GM13976 (cell line): ENCODE results near the gene RAPGEF2.

Experiments used
- DNase-seq: peaks from one replicate; pipeline ENCODE4 v3.0.0; 2012; ENCODE audit warnings: low spot score
- in situ Hi-C: fragments of 300-500 bp; cut with MboI; formaldehyde crosslinking; loops from one replicate; pipeline ENCODE4 v1.12.0; 2022; ENCODE audit warnings: low sequenced_read_pairs, mixed read lengths, inconsistent platforms; ENCODE audit not compliant: unreplicated experiment
- TF ChIP-seq, protein P1 (sequence below): IDR thresholded peaks from 2 replicates; pipeline ENCODE4 v1.5.1; 2012; ENCODE audit warnings: borderline replicate concordance, mild to moderate bottlenecking; ENCODE audit not compliant: insufficient read depth; ENCODE audit errors: extremely low read depth, missing control alignments, control extremely low read depth

RAPGEF2 gene

DNA sequence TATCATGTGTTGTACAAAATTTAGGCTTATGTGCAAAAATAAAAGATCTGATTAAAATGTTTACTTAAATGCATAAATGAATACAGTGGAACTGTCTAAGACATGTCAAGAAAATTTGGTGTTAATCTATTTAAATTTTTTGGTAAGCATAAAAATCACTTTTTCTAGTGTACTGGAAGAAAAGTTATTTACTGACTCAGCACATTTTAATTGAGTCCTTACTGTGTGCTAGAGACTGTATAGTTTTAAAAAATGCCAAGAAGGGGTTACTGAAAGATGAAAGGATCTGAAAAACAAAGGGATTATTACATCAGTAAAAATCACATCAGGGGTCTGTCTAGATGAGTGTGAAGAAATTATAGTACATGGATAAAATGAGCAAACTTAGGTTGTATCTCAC, 60.6 kb downstream of the RAPGEF2 start:
- TF ChIP-seq, protein P1, sequence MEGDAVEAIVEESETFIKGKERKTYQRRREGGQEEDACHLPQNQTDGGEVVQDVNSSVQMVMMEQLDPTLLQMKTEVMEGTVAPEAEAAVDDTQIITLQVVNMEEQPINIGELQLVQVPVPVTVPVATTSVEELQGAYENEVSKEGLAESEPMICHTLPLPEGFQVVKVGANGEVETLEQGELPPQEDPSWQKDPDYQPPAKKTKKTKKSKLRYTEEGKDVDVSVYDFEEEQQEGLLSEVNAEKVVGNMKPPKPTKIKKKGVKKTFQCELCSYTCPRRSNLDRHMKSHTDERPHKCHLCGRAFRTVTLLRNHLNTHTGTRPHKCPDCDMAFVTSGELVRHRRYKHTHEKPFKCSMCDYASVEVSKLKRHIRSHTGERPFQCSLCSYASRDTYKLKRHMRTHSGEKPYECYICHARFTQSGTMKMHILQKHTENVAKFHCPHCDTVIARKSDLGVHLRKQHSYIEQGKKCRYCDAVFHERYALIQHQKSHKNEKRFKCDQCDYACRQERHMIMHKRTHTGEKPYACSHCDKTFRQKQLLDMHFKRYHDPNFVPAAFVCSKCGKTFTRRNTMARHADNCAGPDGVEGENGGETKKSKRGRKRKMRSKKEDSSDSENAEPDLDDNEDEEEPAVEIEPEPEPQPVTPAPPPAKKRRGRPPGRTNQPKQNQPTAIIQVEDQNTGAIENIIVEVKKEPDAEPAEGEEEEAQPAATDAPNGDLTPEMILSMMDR, result no peak
- no peak for DNase-seq
- in situ Hi-C loops, result no loop called here

DNA sequence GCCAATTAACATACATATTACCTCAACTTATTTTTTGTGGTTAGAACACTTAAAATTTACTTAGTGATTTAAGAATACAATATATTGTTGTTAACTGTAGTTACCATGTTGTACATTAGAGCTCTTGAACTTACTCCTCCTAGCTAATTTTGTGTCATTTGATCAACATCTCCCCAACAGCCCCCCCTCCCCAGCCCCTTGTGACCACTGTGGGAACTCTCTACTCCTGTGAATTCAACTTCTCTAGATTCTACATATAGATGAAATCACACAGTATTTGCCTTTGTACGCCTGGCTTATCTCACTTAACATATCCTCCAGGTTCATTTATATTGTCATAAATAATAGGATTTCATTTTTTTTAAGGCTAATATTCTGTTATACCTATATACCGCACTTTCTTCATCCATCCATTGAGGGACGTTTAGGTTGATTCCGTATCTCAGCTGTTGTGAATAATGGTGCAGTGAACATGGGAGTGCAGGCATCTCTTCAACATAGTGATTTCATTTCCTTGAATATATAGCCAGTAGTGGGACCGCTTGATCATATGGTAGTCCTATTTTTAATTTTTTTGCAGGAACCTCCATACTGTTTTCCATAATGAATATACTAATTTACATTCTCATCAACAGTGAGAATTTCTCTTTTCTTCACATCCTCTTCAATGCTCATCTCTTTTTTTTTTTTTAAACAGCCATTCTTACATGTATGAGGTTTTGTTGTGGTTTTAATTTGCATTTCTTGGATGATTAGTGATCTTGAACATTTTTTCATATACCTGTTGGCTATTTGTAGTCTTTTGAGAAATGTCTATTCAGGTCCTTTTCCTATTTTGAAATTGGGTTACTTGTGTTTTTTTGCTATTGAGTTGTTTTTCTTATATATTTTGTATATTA, 66.8 kb downstream of the RAPGEF2 start:
- in situ Hi-C loops, result no loop called here
- TF ChIP-seq, protein P1, result no peak
- no peak for DNase-seq

DNA sequence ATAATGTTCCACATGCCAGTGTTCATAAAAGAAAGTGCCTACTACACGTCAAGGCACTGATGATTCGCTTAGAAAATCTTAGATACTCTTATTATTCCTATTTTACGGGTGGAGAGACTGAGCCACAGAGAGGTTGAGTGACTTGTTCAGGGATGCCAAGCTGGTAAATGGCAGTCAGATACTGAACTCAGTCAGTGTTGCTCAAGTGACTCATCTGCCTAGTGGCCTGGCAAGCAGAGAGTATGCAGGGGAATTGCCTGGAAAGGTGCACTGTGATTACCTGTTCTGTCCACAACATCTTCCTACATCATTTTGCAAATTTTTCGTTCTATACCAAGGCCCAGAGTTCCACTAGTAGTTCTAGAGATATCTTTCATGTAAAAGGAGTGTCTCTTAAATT, 68.4 kb downstream of the RAPGEF2 start:
- TF ChIP-seq, protein P1, result no peak
- no peak for DNase-seq
- in situ Hi-C loops, result no loop called here

DNA sequence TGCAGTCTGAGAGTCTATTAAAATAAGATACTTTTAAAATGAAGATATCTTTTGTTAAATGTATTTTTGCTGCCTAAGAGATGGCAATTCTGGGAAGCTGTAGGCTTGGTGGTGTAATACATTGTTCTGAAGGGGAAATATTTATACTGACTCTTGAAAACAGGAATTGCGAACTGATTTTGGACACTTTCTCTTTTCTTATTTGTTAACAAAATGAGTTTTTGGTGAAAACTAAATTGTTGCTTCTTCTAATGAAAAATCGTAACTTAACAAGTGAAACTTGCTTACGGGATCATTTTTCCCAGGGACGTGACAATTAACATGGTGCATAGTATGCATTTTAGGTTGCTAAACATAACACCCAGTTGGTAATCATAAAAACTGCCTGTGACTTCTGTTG, 71.0 kb downstream of the RAPGEF2 start:
- no peak for DNase-seq
- in situ Hi-C loops, result no loop called here
- TF ChIP-seq, protein P1, result no peak

DNA sequence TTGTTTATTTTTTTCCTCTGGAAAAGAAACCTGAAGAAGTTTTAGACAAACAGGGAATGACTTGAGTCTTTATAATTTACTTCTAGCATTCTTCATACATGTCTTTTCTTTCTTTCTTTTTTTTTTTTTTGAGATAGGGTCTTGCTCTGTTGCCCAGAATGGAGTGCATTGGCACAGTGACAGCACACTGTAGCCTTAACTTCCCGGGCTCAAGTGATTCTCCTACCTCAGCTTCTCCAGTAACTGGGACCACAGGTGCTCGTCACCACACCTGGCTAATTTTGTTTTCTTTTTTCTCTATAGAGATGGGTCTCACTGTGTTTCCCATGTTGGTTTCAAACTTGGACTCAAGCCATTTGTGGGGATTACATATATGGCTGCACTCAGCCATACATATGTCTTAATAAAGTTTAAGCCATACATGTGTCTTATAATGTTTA, 71.8 kb downstream of the RAPGEF2 start:
- DNase-seq, result no peak
- in situ Hi-C loops, result loop anchor here (5.0 to 25.0 kb wide), 2 partner anchors 317 to 437 kb away; no protein-coding TSS in a partner anchor
- TF ChIP-seq, protein P1, result no peak

DNA sequence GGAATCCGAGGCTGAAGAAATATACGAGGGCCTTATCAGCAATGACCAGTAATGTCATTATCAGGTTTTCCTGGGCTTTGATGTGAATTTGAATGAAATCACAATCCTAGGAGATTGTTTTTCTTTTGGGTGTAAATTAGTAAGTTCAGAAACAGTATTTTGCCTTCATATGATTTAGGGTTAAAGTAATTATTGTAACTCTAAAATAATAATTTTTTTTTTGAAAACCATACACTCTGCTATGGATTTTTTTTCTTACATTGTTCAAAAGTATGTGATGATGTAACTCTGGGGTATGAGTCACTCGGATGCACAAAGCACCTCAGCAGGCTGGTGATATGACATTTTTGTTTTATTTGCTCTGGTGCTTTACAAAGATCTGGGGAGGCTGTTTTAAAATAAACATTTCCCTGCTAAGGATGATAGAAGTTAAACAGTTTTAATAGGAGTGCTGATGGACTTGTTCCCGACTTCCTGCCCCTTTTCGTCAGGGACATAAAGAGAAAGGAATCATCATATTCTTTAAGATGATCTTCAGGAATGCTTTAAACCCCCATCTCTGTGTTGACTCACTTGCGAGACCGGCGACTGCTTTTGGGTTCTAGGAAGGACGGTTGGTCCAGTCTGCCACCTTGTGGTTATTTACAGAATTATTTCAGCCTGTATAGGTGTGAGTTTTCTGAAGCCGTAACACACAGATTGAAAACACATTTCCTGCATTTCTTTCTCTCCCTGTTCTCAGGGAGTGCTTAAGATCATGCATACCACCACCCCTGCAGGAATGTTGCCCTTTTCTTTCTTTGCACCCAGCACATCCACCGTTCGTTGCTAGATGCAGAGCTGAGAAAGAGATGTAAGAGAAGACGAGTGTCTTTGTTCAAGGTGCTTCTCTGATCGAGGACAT, 72.5 kb downstream of the RAPGEF2 start:
- no peak for DNase-seq
- in situ Hi-C loops, result loop anchor here (5.0 to 25.0 kb wide), 2 partner anchors 318 to 438 kb away; no protein-coding TSS in a partner anchor
- TF ChIP-seq, protein P1, result peak; percentile 53
